HCT116 (cell line): ENCODE results near the gene MEF2D. TPM values are rescaled to one million over a fixed set of nuclear protein-coding genes. Genes with fewer than 3 reads are reported as not detected.

ENCODE experiments used
- ATAC-seq: fragments of 200-7000 bp; cut with Tn5 transposase; 2 replicates; pipeline ENCODE4 v1.9.1; 2020; ENCODE audit warnings: mild to moderate bottlenecking, moderate library complexity
- BruUV-seq: library from RNA; stranded (reverse); fragments of 400-500 nt; replicated peaks from 2 replicates; lab custom pipeline; 2021; lab: Mats Ljungman, UMichigan
- CTCF ChIA-PET: fragments of 300-600 bp; sonication (Branson Sonifier 250); formaldehyde crosslinking; loops from one replicate; lab custom pipeline; 2021; ENCODE audit warnings: antibody characterized with exemption; lab: Charles Lee
- POLR2A ChIA-PET: fragments of 300-600, 350-600 bp; sonication (Branson Sonifier 250); formaldehyde crosslinking; loops from one replicate; lab custom pipeline; 2021; ENCODE audit warnings: antibody characterized with exemption; lab: Charles Lee
- RAD21 ChIA-PET, 2 experiments: fragments of 300-600 bp; sonication (Branson Sonifier 250); formaldehyde crosslinking; loops; one replicate each; lab custom pipeline; 2023; ENCODE audit warnings: low total read pairs in 2 of 2; ENCODE audit not compliant: uncharacterized antibody in 2 of 2, unreplicated experiment in 2 of 2, low non-redundant PET in 1 of 2; lab: Charles Lee
- DNase-seq: peaks from one replicate; pipeline ENCODE4 v3.0.0-alpha.2; 2010; ENCODE audit warnings: low read depth, low spot score
- H2AFZ ChIP-seq: fragments of 200-600 bp; shearing (Covaris generic), sonication (generic); 2 replicates; pipeline ENCODE4 v1.6.1; 2017; ENCODE audit warnings: low read depth, mixed run types, mixed read lengths, antibody characterized with exemption, low read length; ENCODE audit not compliant: poor library complexity, severe bottlenecking
- H3K27ac ChIP-seq: 2 replicates; pipeline ENCODE4 v1.5.1; 2012; ENCODE audit warnings: low read depth, low read length
- H3K27me3 ChIP-seq: fragments of 200-600 bp; sonication (generic); 2 replicates; pipeline ENCODE4 v1.6.1; 2016; ENCODE audit warnings: mixed run types, low read length, mixed read lengths; ENCODE audit not compliant: insufficient read depth
- H3K36me3 ChIP-seq, 2 experiments: fragments of 200-500 bp in 1 of 2; fragments of 200-600 bp in 1 of 2; sonication (Bioruptor generic) in 1 of 2; sonication (generic) in 1 of 2; 2 replicates each; pipeline versions ENCODE4 v1.5.1 to v1.6.1; 2014 to 2016; ENCODE audit warnings: low read length in 2 of 2, inconsistent platforms in 1 of 2, mixed read lengths in 1 of 2, mixed run types in 1 of 2; ENCODE audit not compliant: insufficient read depth in 2 of 2, control insufficient read depth in 1 of 2
- H3K4me1 ChIP-seq, 2 experiments: fragments of 200-600 bp in 1 of 2; sonication (generic) in 1 of 2; 2 replicates each; pipeline versions ENCODE4 v1.5.1 to v1.6.1; 2012 to 2017; ENCODE audit warnings: low read length in 2 of 2, inconsistent platforms in 1 of 2, mild to moderate bottlenecking in 1 of 2, mixed read lengths in 1 of 2, mixed run types in 1 of 2, moderate library complexity in 1 of 2; ENCODE audit not compliant: insufficient read depth in 2 of 2, control insufficient read depth in 1 of 2
- H3K4me2 ChIP-seq: fragments of 200-600 bp; sonication (generic); 2 replicates; pipeline ENCODE4 v1.6.1; 2017; ENCODE audit warnings: mixed run types, low read length, mixed read lengths
- H3K4me3 ChIP-seq, 2 experiments: fragments of 200-600 bp in 1 of 2; sonication (generic) in 1 of 2; replicated peaks in 1 of 2; 2 replicates each; pipeline ENCODE4 v1.5.1; 2011 to 2016; ENCODE audit warnings: low read length in 2 of 2, control low read depth in 1 of 2, low read depth in 1 of 2, mild to moderate bottlenecking in 1 of 2, mixed read lengths in 1 of 2, mixed run types in 1 of 2
- H3K79me2 ChIP-seq: fragments of 200-600 bp; sonication (generic); 2 replicates; pipeline ENCODE4 v1.6.1; 2017; ENCODE audit warnings: mild to moderate bottlenecking, mixed run types, low read length, moderate library complexity, mixed read lengths; ENCODE audit not compliant: insufficient read depth
- H3K9ac ChIP-seq: fragments of 200-600 bp; sonication (generic); 2 replicates; pipeline ENCODE4 v1.6.1; 2016; ENCODE audit warnings: low read length, mixed read lengths
- H3K9me2 ChIP-seq: fragments of 200-600 bp; sonication (generic), shearing (Covaris generic); 2 replicates; pipeline ENCODE4 v1.6.1; 2017; ENCODE audit warnings: mixed run types, mild to moderate bottlenecking, moderate library complexity; ENCODE audit not compliant: insufficient read depth
- H3K9me3 ChIP-seq, 2 experiments: fragments of 200-500 bp in 1 of 2; fragments of 200-600 bp in 1 of 2; sonication (Bioruptor generic) in 1 of 2; sonication (generic) in 1 of 2; 2 replicates each; pipeline ENCODE4 v1.6.1; 2014 to 2017; ENCODE audit warnings: low read length in 2 of 2, mixed read lengths in 2 of 2, inconsistent platforms in 1 of 2, low read depth in 1 of 2, mild to moderate bottlenecking in 1 of 2, mixed run types in 1 of 2, moderate library complexity in 1 of 2; ENCODE audit not compliant: control insufficient read depth in 1 of 2, insufficient read depth in 1 of 2
- H4K20me1 ChIP-seq: fragments of 200-600 bp; sonication (generic), shearing (Covaris generic); 2 replicates; pipeline ENCODE4 v1.6.1; 2017; ENCODE audit warnings: mixed run types, mild to moderate bottlenecking, moderate library complexity; ENCODE audit not compliant: insufficient read depth
- CBX3 ChIP-seq: IDR thresholded peaks from 2 replicates; pipeline ENCODE4 v1.6.1; 2012; ENCODE audit warnings: low read depth
- CTCF ChIP-seq, 3 experiments: fragments of 200-600 bp in 1 of 3; sonication (generic) in 1 of 3; IDR thresholded peaks in 2 of 3; conservative IDR thresholded peaks in 1 of 3; 2 replicates each; pipeline ENCODE4 v1.5.1; 2012 to 2017; ENCODE audit warnings: low read depth in 2 of 3, low read length in 2 of 3, antibody characterized with exemption in 1 of 3, borderline replicate concordance in 1 of 3, control low read depth in 1 of 3, mild to moderate bottlenecking in 1 of 3, mixed read lengths in 1 of 3, mixed run types in 1 of 3, moderate library complexity in 1 of 3; ENCODE audit not compliant: insufficient read depth in 1 of 3
- FOSL1 ChIP-seq: IDR thresholded peaks from 2 replicates; pipeline ENCODE4 v1.6.1; 2012; ENCODE audit warnings: low read depth
- SP1 ChIP-seq: IDR thresholded peaks from 2 replicates; pipeline ENCODE4 v1.6.1; 2012; ENCODE audit warnings: low read depth
- ZNF274 ChIP-seq: fragments of 200-500 bp; sonication (Bioruptor generic); IDR thresholded peaks from 2 replicates; pipeline ENCODE4 v1.6.1; 2014; ENCODE audit warnings: mild to moderate bottlenecking, low read depth, low read length, inconsistent platforms
- intact Hi-C: fragments of 100-400 bp; cut with micrococcal nuclease; formaldehyde crosslinking; loops from 2 replicates; pipeline ENCODE4 v1.10.0; 2022
- total RNA-seq: library from RNA; stranded (reverse); gene quantifications from one replicate; pipeline ENCODE4 v1.2.1, GENCODE V29; 2021; ENCODE audit not compliant: unreplicated experiment

The MEF2D gene
- total RNA-seq, 1 experiment from 2014 or later = 44.2 TPM

- Histone ChIP-seq H3K27me3 (no peaks in the 10 kb centered on the region), H4K20me1 (no peaks in the 10 kb centered on the region; the same call in 1 of the 2 replicates), H3K79me2 (peaks cover 82% of the 10 kb centered on the region), H2AFZ (no peak overlapping the region), H3K4me2 (peak overlapping the region; percentile 34), H3K9ac (0 out of 2 replicates have a peak overlapping the region, but pooled peaks have one; percentile 16), H3K4me3 (no peak overlapping the region), H3K27ac (no peak overlapping the region), H3K4me1 (peaks cover 26 to 70% of the 10 kb centered on the region in 2 experiments), H3K36me3 (no peaks in the 10 kb centered on the region), H3K9me3 (no peaks in the 10 kb centered on the region), H3K9me2 (no peaks in the 10 kb centered on the region)
- RAD21 ChIA-PET = interaction anchor here in 1 of 2 experiments (0.7 kb wide), 1 partner anchor 20 kb away, joined by 3 read pairs; no protein-coding TSS in a partner anchor
- DNase-seq (no peak), ATAC-seq (no peak)
- no peak for TF ChIP-seq SP1
- no peak for TF ChIP-seq CTCF (IDR thresholded peaks at IDR 0.05 in 2 of 3, conservative IDR thresholded peaks at IDR 0.05 in 1 of 3; ENCODE audit: borderline replicate concordance in 1 of 3, insufficient read depth in 1 of 3, low read depth in 2 of 3, low read length in 2 of 3)
- no peak for TF ChIP-seq ZNF274
- no peak for TF ChIP-seq FOSL1
- no peak for TF ChIP-seq CBX3
- POLR2A ChIA-PET = interaction anchor here (0.6 kb wide), 1 partner anchor 231 kb away, joined by 4 read pairs; the partner anchor contains the start of gene METTL25B
- intact Hi-C loops = no loop called here
- CTCF ChIA-PET = interaction anchor here (1.2 kb wide), 1 partner anchor 17 kb away, joined by 5 read pairs; no protein-coding TSS in a partner anchor
- no TSS peak for BruUV-seq
These were observed 3.4 kb downstream of the MEF2D start for GRCh38 chr1:156497078-156497742.
